HG03439 (cell line): ENCODE data around the gene XAB2.
A peak's percentile ranks its signal among the peaks of the same experiment; 100 is the strongest.

Source experiments
- ATAC-seq: cut with Tn5 transposase; IDR thresholded peaks from one replicate; pipeline ENCODE4 v1.9.1; 2021; ENCODE audit warnings: mild to moderate bottlenecking, moderate library complexity; ENCODE audit not compliant: unreplicated experiment

XAB2 gene

DNA sequence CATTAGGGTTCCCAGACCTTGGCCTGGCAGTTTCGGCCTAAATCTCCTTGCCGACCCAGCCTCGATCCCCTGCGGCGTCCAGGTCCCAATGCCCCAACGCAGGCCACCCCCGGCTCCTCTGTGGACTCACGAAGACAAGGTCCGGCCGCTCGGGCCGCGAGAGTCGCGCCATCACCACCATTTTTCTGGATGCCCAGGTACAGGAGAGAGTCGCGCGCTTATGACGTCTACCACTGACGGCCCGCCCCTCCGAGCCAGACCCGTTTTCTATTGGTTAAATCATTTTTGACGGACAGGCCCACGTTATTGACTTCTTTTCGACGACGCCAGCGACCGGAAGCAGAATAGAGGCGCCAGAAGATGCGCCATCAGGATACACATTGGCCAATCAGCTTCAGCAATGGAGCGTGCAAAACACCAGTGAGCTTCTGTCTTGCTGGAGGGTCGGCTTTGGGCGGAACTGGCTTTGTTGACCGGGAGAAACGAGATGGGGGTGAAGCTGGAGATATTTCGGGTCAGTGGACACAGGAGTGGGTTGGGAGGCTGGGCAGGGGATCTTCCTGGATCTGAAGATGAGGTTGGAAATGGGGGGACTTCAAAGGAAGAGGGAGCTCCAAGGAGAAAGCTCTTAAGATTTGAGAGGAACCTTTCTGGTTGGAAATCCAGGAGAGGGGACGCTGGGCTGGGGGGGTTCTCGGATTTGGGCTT, at the start of gene XAB2, which contains the start of gene PET100:
XAB2 (minus strand) TSS at position 199 of the 708 bp plus-strand sequence; CDS start at position 181, 18 bp downstream.
PET100 (plus strand) TSS at position 447 of the 708 bp plus-strand sequence; CDS start at position 488, 41 bp downstream.
- ATAC-seq, result peak; percentile 82

DNA sequence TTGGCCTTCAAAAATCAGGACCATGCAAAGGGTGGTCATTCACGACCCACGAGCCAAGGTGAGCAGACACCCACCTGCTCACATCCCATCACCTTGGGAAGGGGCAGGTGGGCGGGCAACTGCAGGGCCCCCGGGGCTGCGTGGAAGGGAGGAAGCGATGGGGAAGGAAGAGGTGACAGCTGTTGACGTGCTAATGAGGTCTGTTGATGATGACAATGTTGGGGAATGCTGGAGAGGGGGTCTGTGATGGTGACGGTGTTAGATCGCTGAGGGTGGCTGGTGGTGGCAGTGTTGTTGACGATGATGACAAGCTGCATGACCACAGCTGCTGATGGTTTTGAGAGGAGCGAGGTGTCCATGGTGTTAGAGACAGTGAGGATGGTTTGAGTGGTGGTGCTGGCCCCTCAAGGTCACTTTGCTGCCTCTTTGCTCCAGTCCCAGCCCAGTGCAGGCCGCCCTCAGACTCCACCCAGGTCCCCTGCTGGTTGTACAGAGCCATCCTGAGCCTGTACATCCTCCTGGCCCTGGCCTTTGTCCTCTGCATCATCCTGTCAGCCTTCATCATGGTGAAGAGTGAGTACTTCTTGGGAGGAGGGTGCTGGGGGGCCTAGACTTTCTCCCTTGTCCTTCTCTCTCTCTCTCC, 48.4 kb upstream of the XAB2 start:
- ATAC-seq, result no peak

DNA sequence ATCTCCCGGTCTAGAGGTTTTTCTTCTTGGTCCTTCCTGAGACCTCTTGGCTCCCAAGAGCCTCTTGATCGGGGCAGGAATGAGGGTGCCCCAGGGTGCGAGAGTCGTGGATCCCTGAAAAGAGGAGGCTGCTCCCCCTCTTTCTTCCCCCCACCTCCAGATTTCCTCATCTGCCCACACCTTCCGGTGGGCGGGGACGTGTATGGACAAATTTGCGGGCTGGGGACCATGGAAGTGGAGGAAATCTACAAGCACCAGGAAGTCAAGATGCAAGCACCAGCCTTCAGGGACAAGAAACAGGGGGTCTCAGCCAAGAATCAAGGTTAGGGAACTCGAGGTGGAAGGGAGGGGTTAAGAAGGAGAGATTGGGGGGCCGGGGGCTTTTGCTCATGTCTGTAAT, 47.5 kb upstream of the XAB2 start, which contains the start of gene MCEMP1:
MCEMP1 (plus strand) TSS at position 237 of the 400 bp plus-strand sequence; CDS start at position 268, 31 bp downstream.
- ATAC-seq, result no peak

DNA sequence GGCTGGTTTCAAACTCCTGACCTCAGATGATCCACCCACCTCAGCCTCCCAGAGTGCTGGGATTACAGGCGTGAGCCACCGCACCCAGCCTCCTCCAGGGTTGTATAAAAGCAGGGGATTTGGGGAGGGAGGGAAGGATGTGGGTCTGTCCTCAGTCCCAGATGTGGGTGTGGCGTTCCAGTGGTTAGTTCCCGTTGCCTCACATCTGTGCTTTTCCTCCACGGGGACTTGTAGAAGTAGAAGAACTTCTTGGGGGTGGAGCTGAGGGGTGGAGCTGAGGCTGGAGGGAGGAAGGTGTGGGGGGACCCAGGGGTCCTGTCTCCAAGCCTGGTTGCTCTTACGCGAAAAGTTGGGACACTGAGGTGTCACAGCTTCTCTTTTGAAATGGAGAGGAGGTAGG, 47.0 kb upstream of the XAB2 start:
- ATAC-seq, result no peak

DNA sequence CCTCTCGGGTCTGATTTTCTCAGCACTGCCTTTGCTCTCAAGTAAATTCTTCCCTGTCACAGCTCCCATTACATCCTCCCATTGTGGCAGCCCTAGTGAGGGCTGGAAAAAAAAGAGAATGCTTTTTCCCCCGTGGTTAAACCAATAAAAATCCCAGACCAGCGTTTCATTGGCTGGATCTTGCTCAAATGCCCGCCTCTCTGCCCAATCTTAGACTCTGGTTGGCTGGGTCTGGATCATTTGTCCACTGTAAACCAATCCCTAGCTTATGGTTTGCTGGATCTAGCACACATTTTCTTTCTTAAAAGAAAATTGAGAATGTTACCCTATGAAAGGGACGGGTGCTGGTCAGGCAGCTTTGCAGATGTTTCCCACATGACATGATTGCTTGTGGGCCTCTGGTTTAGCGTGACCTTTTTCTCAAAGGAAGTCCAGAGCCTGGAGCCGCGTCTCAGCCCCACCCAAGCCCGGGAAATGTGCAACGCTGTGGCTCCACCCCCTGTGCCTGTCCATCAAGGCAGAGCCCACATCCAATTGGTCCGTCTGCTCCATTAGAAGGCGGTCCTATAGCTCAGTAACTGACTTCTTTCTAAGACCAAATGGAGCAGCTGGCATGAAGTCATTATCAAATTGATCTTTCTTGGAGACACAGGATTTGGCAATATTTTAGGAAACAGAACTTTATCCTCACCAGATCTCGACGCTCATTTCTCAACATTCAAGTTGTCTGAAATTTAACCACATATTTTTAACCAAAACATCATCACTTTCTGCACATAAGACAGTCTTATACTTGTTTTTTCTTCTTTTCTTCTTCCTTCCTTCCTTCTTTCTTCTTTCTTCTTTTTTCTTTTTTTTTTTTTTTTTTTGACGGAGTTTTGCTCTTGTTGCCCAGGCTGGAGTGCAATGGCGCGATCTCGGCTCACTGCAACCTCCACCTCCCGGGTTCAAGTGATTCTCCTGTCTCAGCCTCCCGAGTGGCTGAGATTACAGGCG, 45.0 kb upstream of the XAB2 start:
- no peak for ATAC-seq

DNA sequence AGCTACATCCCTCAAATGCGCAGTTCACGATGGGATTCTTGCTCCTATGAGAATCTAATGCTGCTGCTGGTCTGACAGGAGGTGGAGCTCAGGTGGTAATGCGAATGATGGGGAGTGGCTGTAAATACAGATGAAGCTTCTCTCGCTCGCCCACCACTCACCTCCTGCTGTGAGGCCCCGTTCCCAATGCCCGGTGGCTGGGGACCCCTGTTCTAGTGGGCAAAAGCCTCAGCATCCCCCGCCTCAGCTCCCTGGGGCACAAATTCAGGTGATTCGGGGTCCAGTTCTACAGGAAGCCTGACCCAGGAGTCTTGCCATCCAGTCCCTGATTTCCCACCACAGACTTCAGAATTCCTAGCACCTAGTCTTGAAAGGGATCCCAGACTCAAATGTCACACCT, 43.2 kb upstream of the XAB2 start:
- ATAC-seq, result no peak

DNA sequence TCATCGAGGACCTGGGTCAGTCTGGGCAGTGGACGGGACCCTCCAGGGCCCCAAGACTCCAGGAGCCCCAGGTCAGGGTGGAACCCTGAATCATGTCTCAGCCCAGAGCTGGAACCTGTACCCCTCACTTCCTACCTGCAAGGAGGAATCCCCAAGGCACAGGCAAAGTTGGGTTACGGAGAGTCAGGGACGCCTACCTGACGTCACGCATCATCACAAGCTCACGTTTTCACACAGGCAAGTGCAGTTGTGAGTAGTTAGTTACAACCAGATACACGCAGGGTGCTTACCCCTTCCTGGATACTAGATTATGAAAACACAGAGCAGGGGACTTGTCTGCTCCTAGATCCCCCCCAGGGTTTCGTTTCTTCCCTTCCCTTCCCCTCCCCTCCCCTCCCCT, 41.4 kb upstream of the XAB2 start:
- ATAC-seq, result no peak

DNA sequence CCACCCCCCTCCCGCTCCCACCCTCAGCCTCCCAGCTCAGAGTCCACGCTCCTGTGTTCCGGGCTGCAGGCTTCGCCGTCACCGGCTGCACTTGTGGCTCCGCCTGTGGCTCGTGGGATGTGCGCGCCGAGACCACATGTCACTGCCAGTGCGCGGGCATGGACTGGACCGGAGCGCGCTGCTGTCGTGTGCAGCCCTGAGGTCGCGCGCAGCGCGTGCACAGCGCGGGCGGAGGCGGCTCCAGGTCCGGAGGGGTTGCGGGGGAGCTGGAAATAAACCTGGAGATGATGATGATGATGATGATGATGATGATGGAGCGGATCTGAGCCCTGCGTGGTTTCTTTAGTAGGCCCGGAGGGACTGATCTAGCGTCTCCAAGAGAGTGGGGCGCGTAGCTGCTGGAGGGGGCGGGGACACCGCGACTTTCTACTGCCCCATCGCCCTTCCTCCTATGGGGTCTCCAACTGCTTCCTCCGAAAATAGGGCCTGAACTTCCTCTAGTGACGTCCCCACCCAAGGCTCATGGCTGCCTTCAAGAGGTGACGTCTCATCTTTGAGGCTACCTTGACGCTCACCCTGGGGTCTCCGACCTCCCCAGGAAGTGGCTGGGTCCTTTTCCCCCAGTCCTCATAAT, 40.9 kb upstream of the XAB2 start:
- no peak for ATAC-seq

DNA sequence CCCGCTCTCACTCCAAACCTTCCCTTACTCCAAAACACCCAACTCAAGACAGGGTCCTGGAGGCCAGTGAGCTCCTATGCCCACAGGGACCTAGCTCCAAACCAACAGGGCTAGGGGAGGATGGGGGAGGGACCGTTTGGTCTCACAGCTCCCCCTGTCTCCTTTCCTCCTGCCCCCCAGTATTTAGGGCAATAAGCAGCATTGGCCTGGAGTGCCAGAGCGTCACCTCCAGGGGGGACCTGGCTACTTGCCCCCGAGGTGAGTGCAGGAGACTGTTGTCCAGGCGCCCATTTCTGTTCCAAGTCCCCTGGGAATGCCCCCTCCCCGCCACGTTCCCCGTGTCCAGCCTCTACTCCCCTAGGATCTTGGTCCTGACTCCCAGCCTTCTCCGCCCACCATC, 40.3 kb upstream of the XAB2 start:
- no peak for ATAC-seq

DNA sequence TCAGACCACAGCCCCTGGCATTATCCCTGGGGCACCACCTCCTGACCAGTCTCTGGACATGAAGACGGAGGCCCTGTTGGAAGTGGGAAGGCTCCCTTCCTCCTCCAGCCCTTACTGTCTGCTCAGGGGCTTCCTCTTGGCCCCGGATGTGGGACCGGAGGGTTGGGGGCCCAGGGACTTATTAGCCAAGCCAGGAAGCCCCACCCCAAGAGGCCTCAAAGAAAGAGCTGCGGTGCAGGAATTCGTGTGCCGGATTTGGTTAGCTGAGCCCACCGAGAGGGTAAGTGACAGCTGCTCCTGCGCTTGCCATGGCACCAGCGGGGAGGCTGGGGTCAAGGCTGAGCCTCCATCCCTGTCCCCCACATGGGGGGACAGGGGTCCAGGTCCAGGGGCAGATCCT, 39.5 kb upstream of the XAB2 start, which contains the start of gene RETN:
RETN (plus strand) TSS at position 208 of the 400 bp plus-strand sequence. CDS start 278 bp downstream, outside the sequence.
- no peak for ATAC-seq

DNA sequence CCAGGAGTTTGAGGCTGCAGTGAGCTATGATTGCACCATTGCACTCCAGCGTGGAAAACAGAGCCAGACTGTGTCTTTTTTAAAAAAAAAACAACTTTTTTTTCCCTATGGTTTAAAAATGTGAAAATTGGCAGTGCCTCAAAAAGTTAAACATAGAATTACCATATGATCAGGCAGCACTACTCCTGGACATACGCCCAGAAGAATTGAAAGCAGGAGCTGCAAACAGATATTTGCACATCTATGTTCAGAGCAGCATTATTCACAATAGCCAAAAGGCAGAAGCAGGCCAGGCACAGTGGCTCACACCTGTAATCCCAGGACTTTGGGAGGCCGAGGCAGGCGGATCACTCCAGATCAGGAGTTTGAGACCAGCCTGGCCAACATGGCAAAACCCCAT, 35.7 kb upstream of the XAB2 start:
- ATAC-seq, result no peak

DNA sequence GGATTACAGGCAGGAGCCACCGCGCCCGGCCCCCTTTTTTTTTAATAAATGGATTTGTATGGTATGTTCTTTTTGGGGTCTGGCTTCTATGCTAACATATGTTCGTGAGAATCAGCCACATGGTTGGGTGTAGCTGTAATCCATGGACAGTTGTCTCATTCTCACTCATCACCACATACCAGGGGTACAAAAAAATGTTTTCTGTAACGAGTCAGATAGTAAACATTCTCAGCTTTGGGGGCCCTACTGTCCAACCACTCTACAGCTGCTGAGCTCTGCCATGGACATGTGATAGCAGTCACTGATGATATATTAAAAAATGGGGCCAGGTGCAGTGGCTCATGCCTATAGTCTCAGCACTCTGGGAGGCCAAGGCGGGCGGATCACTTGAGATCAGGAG, 34.4 kb upstream of the XAB2 start:
- no peak for ATAC-seq

DNA sequence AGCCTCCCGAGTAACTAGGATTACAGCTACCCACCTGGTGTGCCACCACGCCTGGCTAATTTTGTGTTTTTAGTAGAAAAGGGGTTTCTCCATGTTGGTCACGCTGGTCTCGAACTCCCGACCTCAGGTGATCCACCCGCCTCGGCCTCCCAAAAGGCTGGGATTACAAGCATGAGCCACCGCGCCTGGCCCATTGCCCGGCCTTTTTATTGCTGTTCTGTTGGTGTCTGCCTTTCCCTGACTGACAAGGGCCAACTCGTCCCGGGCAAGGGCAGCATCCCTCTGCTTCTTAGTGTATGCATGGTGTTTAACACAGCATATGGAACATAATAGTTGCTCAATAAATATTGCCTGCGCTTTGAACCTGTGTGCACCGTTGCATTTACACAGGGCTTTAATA, 33.3 kb upstream of the XAB2 start:
- no peak for ATAC-seq

DNA sequence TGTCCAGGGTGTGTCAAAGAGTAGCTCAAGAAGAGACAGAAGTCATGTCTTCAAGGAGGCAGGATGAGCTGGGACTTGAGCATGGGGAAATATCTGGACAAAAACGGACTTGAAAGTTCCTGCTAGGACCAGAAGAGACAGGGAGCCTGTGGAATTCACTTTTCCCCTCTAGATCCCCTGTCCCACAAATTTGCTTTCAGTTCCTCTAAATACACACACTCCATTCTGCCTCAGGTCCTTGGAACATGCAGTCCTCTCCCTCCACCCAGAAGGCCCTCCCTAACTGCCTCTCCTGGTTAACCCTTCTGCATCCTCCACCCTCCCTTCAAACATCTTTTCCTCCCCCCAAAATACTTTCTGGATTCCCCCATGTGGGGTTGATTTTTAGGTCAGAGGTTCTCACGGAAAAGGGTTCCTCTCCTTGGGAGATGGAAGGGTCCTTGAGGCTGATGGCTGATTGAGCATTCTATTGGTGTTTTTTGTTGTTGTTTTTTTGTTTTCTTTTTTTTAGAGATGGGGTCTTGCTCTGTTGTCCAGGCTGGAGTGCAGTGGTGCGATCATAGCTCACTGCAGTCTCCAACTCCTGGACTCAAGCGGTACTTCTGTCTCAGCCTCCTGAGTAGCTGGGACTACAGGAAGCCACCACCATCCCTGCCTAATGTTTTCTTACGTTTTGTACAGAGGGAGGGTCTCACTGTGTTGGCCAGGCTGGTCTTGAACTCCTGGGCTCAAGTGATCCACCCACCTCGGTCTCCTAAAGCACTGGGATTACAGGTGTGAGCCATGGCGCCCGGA, 32.6 kb upstream of the XAB2 start:
- ATAC-seq, result no peak

DNA sequence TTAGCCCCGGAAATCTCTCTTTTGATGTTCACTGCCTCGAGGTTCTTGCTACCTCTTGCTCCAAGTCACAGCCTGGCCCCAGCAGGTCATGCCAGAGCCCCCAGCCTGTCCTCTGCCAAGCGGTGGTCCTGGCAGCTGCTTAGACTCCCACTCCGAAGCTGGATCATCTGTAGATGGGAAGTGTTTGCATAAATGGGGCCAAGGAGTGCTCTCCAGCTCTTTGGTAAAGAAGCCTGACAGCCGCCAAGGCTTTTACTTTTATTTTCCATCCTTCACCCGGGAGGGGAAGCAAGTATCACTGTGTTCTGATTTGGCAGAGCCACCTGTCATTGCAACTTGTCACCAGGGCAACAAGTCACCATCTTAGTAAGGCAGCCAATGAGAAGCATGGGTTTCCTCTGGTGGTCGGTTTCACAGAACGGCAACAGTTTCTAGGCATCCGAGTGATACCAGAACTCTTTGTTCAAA, 28.9 kb upstream of the XAB2 start:
- ATAC-seq, result peak; percentile 81

DNA sequence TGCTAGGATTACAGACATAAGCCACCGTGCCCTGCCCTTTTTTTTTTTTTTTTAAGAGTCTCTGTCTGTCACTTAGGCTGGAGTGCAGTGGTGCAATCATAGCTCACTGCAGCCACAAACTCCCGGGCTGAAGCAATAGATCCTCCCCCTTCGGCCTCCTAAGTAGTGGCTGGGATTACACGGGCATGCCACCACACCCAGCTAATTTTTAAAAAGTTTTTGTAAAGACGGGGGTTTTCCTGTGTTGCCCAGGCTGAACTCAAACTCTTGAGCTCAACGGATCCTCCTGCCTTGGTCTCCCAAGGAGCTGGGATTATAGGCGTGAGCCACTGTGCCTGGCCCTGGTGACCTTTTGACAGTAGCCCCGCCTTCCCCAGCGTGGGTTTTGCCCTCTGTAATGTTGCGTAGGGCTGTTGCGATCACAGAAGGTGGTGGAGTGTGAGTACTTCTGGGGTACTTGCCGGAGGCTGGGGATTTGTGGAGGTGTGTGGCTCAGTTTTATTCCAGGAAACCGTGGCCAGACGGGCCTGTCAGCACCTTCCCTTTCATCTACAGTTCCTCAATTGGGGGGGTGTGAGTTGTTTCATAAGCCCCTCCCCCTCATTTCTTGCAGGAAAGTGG, 27.9 kb upstream of the XAB2 start:
- ATAC-seq, result no peak

DNA sequence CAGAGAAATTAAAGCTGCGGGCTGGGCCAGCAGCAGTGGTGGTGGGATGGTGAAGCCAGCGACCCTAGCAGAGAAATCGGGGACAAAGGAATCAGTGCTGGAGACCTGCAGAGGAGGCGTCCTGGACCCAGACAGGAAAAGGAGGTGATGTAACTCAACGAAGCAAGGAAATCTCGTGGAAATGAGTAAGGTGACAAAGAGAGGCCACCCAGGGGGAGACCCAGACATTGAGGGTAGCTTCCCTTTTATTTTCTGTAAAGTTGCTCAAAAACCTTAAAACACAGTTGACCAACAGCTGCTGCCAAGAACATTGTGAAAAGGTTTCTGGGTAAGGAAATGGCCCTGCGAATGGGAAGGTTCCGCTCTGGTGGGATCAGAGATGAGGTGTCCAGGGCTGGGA, 26.2 kb upstream of the XAB2 start:
- ATAC-seq, result no peak

DNA sequence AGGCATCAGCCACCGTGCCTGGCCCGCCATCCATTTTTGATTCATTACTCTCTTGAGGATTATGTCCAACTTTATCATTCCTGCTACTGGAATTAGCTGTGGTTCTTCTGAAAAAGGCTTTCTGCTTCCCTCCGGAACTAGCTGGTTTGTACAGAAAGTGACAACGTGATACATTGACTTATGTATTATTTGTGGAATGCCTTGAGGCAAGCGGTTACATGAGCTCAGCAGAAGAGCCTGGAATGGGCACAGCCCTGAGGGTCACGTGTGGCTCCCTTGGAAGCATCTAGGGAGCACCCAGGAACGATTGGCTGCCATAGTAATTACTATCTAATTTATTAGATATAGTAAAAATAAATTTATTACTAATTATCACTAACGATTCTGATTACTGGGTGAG, 25.1 kb upstream of the XAB2 start:
- no peak for ATAC-seq

DNA sequence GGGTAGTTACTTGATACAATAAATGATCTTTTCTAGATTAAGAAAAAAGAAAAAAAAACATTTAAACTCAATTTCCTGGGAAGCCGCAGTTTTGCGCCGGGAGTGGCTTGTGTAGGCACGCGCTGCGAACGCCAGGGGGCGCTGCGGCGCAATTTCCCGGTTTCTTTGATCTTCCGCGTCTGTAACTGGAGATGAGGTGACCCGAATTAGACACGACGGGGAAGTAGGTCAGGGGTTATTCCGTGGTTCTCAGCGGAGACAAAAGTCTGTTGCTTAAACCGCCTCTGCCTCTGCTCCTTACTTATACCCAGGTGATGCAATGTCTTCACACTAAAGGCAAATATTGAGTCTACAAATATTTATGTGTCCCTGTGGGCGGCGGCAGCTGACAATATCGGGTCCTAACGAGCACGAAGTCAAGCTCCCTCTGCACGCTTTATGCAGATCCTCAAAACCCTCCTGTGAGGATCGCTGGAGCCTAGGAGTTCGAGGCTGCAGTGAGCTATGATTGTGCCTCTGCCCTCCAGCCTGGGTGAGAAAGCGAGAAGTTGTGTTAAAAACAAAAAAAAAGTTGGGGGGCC, 22.8 kb upstream of the XAB2 start:
- no peak for ATAC-seq
